HG02970 (cell line): ENCODE results near the gene GPHB5.

Experiments
- ATAC-seq: cut with Tn5 transposase; IDR thresholded peaks from one replicate; pipeline ENCODE4 v1.9.1; 2021; ENCODE audit warnings: mild to moderate bottlenecking, moderate library complexity, moderate number of reproducible peaks; ENCODE audit not compliant: unreplicated experiment, low FRiP score

GPHB5 gene

DNA sequence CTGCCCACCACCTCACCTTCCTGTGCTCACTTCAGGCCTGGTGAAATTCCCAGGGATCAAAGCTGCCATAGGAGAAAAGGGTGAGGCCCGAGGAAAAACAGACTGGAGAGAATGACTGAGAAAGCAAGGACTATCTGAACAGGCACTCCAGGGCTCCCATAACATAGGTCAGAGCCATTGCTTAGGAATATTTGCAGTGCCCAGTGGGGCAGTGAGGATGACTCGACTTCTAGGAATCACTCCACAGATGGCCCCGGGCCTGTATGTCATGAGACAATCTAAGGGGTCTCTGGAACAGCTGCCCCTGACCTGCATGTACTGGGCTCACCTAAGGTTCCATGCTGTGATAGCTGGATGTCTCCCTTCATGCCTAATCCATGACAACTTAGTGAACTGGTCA, 51.6 kb downstream of the GPHB5 start:
- no peak for ATAC-seq

DNA sequence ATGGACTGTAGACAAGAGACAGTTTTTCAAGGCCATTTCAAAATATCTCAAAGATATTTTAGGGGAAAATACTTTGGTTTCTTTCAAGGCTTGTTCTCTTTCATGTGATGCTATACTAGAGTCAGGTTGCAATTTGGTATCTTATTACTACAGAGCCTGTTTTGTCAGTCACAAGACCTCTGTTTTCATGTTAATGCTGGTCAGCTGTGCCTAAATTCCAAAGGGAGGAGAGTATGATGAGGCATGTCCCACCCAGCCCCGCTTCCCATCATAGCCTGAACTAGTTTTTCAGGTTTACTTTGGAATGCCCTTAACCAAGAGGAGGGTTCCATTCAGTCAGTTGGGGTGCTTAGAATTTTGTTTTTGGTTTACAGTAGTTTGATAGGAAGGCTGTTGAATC, 52.6 kb downstream of the GPHB5 start:
- ATAC-seq, result no peak
